ENCODE results near the gene WNT9B.

WNT9B gene

GRCh38 chr17:46885415-46886309 lies 34.3 kb downstream of the WNT9B start:
- DNase-seq, result no peak

GRCh38 chr17:46886310-46886663 lies 34.9 kb downstream of the WNT9B start:
- DNase-seq, result no peak

- no peak for DNase-seq
These were observed 36.3 kb downstream of the WNT9B start for GRCh38 chr17:46887717-46888116.

GRCh38 chr17:46888727-46889126 lies 37.3 kb downstream of the WNT9B start:
- DNase-seq, result no peak

GRCh38 chr17:46889519-46889918 lies 38.1 kb downstream of the WNT9B start:
- DNase-seq, result no peak

- DNase-seq, result no peak
These were observed 38.7 kb downstream of the WNT9B start for GRCh38 chr17:46889992-46890564.

- DNase-seq, result no peak
These were observed 39.3 kb downstream of the WNT9B start for GRCh38 chr17:46890638-46891037.

GRCh38 chr17:46892192-46892703 lies 40.9 kb downstream of the WNT9B start:
- DNase-seq, result no peak

GRCh38 chr17:46894024-46894423 lies 42.6 kb downstream of the WNT9B start:
- DNase-seq, result no peak

- DNase-seq, result no peak
These were observed 43.2 kb downstream of the WNT9B start for GRCh38 chr17:46894476-46895151.

- no peak for DNase-seq
These were observed 43.8 kb downstream of the WNT9B start for GRCh38 chr17:46895171-46895570.

GRCh38 chr17:46896991-46897390 lies 45.6 kb downstream of the WNT9B start:
- no peak for DNase-seq

GRCh38 chr17:46898364-46898763 lies 47.0 kb downstream of the WNT9B start:
- no peak for DNase-seq

GRCh38 chr17:46898860-46899259 lies 47.5 kb downstream of the WNT9B start:
- DNase-seq, result no peak

GRCh38 chr17:46901291-46901690 lies 49.9 kb downstream of the WNT9B start:
- DNase-seq, result no peak

- DNase-seq, result no peak
These were observed 52.6 kb downstream of the WNT9B start for GRCh38 chr17:46903762-46904672.

- DNase-seq, result no peak
These were observed 56.8 kb downstream of the WNT9B start for GRCh38 chr17:46908068-46908737.

GRCh38 chr17:46910179-46910927 lies 59.0 kb downstream of the WNT9B start:
- no peak for DNase-seq

GRCh38 chr17:46911311-46911710 lies 59.9 kb downstream of the WNT9B start:
- DNase-seq, result no peak

GRCh38 chr17:46915596-46915995 lies 64.2 kb downstream of the WNT9B start:
- DNase-seq, result no peak

- no peak for DNase-seq
These were observed 64.8 kb downstream of the WNT9B start for GRCh38 chr17:46916211-46916610.

All from stimulated activated CD4-positive, alpha-beta T cell treated with anti-CD3 and anti-CD28 coated beads, Interleukin-15, amount 100 ng/mL, for 24 hours (primary cell).